ENCODE measurements around the gene TMEM81.

GRCh38 chr1:205071028-205071409 lies 13.2 kb downstream of the TMEM81 start:
- TF ChIP-seq USF1 (IDR thresholded peaks at IDR 0.05) = no peak
- TF ChIP-seq EP300 (IDR thresholded peaks at IDR 0.05; ENCODE audit: borderline replicate concordance) = no peak
- TF ChIP-seq FOXM1 (IDR thresholded peaks at IDR 0.05; ENCODE audit: borderline replicate concordance, low read depth) = no peak
- no peak for TF ChIP-seq YY1 (IDR thresholded peaks at IDR 0.05; ENCODE audit: low read depth)
- no peak for TF ChIP-seq NFIC (IDR thresholded peaks at IDR 0.05)
- no peak for TF ChIP-seq EGR1 (IDR thresholded peaks at IDR 0.05)
- TF ChIP-seq TAF1 (IDR thresholded peaks at IDR 0.05; ENCODE audit: low read depth) = no peak
- TF ChIP-seq CREB1 (IDR thresholded peaks at IDR 0.05; ENCODE audit: low read depth) = no peak
- TF ChIP-seq MAX (IDR thresholded peaks at IDR 0.05) = no peak
- no peak for TF ChIP-seq TEAD4 (IDR thresholded peaks at IDR 0.05)
